GM23248 (cell line): ENCODE measurements around the gene KCTD1.

Experiments
- EZH2 ChIP-seq: fragments of 200-600 bp; sonication (generic); IDR thresholded peaks from 2 replicates; pipeline ENCODE4 v1.6.1; 2018; ENCODE audit warnings: antibody characterized with exemption, mild to moderate bottlenecking; ENCODE audit not compliant: insufficient read depth, poor library complexity, severe bottlenecking
- EZH2phosphoT487 ChIP-seq: fragments of 200-600 bp; sonication (generic); IDR thresholded peaks from 2 replicates; pipeline ENCODE4 v1.6.1; 2018; ENCODE audit warnings: antibody characterized with exemption, moderate library complexity, mild to moderate bottlenecking, low read depth; ENCODE audit not compliant: insufficient read depth

DNA sequence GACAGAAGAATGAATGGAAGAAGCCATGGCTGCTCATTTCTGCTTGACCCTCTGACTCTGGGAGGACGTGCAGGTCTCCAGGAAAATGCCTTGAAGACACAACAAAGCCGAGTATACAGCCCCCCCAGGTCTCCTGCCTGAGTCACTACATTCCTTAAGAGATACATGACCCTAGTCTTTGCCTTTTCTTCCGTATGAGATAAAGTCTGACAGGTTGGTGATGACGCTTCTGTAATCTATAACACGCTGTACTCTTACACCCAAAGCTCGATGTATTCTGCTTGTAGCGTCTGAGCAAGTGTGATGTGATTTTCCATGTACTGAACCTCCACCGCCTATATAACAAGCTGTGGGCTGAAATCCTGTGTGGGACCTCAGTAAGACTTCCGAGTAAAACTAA is 77.3 kb downstream of the KCTD1 start:
- TF ChIP-seq EZH2, result no peak
- TF ChIP-seq EZH2phosphoT487, result no peak
